IMR-90 (cell line): ENCODE data around the gene DGKH. TPM values are rescaled to one million over a fixed set of nuclear protein-coding genes. Genes with fewer than 3 reads are reported as not detected.

Experiments used
- ATAC-seq: fragments of 200-7000 bp; cut with Tn5 transposase; 2 replicates; pipeline ENCODE4 v1.9.1; 2020; ENCODE audit warnings: low read depth, mild to moderate bottlenecking, moderate library complexity
- BruUV-seq: library from RNA; stranded (reverse); fragments of 400-500 nt; replicated peaks from 2 replicates; lab custom pipeline; 2021; lab: Mats Ljungman, UMichigan
- CTCF ChIA-PET: fragments of 300-600 bp; formaldehyde crosslinking; extraction: SDS; loops from one replicate; lab custom pipeline; 2021; ENCODE audit warnings: antibody characterized with exemption; lab: Yijun Ruan, JAX
- POLR2A ChIA-PET: fragments of 300-600 bp; sonication (Branson Sonifier 250); formaldehyde crosslinking; loops from one replicate; lab custom pipeline; 2022; ENCODE audit warnings: antibody characterized with exemption; ENCODE audit not compliant: unreplicated experiment; lab: Charles Lee
- DNase-seq: peaks from one replicate; pipeline ENCODE4 v3.0.0; 2013
- H2AFZ ChIP-seq: replicated peaks from 2 replicates; pipeline ENCODE3; 2013; ENCODE audit warnings: low read length, mild to moderate bottlenecking; ENCODE audit not compliant: poor library complexity
- H2AK5ac ChIP-seq: 2 replicates; pipeline ENCODE4 v1.6.1; 2013; ENCODE audit warnings: low read depth, low read length, inconsistent platforms
- H2AK9ac ChIP-seq: replicated peaks from 2 replicates; pipeline ENCODE3; 2013; ENCODE audit warnings: mild to moderate bottlenecking, low read depth, low read length, moderate library complexity; ENCODE audit not compliant: poor library complexity
- H2BK120ac ChIP-seq: 2 replicates; pipeline ENCODE4 v1.6.1; 2013; ENCODE audit warnings: low read depth, low read length, inconsistent platforms
- H2BK15ac ChIP-seq: 3 replicates; pipeline ENCODE4 v1.6.1; 2013; ENCODE audit warnings: low read depth, low read length, inconsistent platforms
- H2BK20ac ChIP-seq: 2 replicates; pipeline ENCODE4 v1.6.1; 2013; ENCODE audit warnings: low read depth, mild to moderate bottlenecking, inconsistent platforms, low read length, moderate library complexity
- H2BK5ac ChIP-seq: 2 replicates; pipeline ENCODE4 v1.6.1; 2013; ENCODE audit warnings: mild to moderate bottlenecking, low read depth, low read length, inconsistent platforms; ENCODE audit not compliant: poor library complexity, severe bottlenecking
- H3K14ac ChIP-seq: replicated peaks from 2 replicates; pipeline ENCODE4 v1.6.1; 2013; ENCODE audit warnings: low read depth, low read length, inconsistent platforms
- H3K18ac ChIP-seq: 2 replicates; pipeline ENCODE4 v1.6.1; 2013; ENCODE audit warnings: low read depth, low read length, control low read depth
- H3K23ac ChIP-seq: 2 replicates; pipeline ENCODE4 v1.6.1; 2013; ENCODE audit warnings: low read depth, low read length, inconsistent platforms
- H3K27ac ChIP-seq: 2 replicates; pipeline ENCODE4 v1.5.1; 2013; ENCODE audit warnings: mild to moderate bottlenecking, control low read depth, low read length; ENCODE audit not compliant: insufficient read depth
- H3K27me3 ChIP-seq: 2 replicates; pipeline ENCODE4 v1.6.1; 2013; ENCODE audit warnings: low read length; ENCODE audit not compliant: control insufficient read depth, insufficient read depth
- H3K36me3 ChIP-seq: 2 replicates; pipeline ENCODE4 v1.6.1; 2013; ENCODE audit warnings: low read length, mixed read lengths; ENCODE audit not compliant: control insufficient read depth, insufficient read depth
- H3K4ac ChIP-seq: 2 replicates; pipeline ENCODE4 v1.6.1; 2013; ENCODE audit warnings: low read depth, low read length, inconsistent platforms
- H3K4me1 ChIP-seq: 2 replicates; pipeline ENCODE4 v1.6.1; 2013; ENCODE audit warnings: low read length, mixed read lengths; ENCODE audit not compliant: control insufficient read depth, insufficient read depth
- H3K4me2 ChIP-seq: 2 replicates; pipeline ENCODE4 v1.6.1; 2013; ENCODE audit warnings: low read depth, mild to moderate bottlenecking, control low read depth, low read length, moderate library complexity
- H3K4me3 ChIP-seq: 2 replicates; pipeline ENCODE4 v1.5.1; 2013; ENCODE audit warnings: low read depth, mild to moderate bottlenecking, control low read depth, low read length, moderate library complexity; ENCODE audit not compliant: insufficient read depth
- H3K56ac ChIP-seq: 2 replicates; pipeline ENCODE4 v1.6.1; 2013; ENCODE audit warnings: low read length, inconsistent platforms; ENCODE audit not compliant: insufficient read depth; ENCODE audit errors: extremely low read depth
- H3K79me1 ChIP-seq, 2 experiments: 2 replicates each; pipeline ENCODE4 v1.6.1; 2013; ENCODE audit warnings: low read length in 2 of 2, inconsistent platforms in 1 of 2, low read depth in 1 of 2
- H3K9ac ChIP-seq: 2 replicates; pipeline ENCODE4 v1.6.1; 2013; ENCODE audit warnings: low read depth, low read length, control low read depth
- H3K9me1 ChIP-seq: 2 replicates; pipeline ENCODE4 v1.6.1; 2013; ENCODE audit warnings: low read length, inconsistent platforms; ENCODE audit not compliant: insufficient read depth
- H3K9me3 ChIP-seq: 2 replicates; pipeline ENCODE4 v1.6.1; 2013; ENCODE audit warnings: low read length; ENCODE audit not compliant: control insufficient read depth, insufficient read depth
- H4K20me1 ChIP-seq: 2 replicates; pipeline ENCODE4 v1.6.1; 2013; ENCODE audit warnings: low read length, inconsistent platforms; ENCODE audit not compliant: insufficient read depth
- H4K5ac ChIP-seq: 2 replicates; pipeline ENCODE4 v1.6.1; 2013; ENCODE audit warnings: mild to moderate bottlenecking, low read depth, low read length, control low read depth
- H4K8ac ChIP-seq, 2 experiments: 2 replicates each; pipeline ENCODE4 v1.6.1; 2013; ENCODE audit warnings: low read depth in 2 of 2, low read length in 2 of 2, control low read depth in 1 of 2, inconsistent platforms in 1 of 2
- H4K91ac ChIP-seq: 2 replicates; pipeline ENCODE4 v1.6.1; 2013; ENCODE audit warnings: low read depth, low read length, inconsistent platforms; ENCODE audit not compliant: insufficient read depth
- BHLHE40 ChIP-seq: fragments of 150-350 bp; IDR thresholded peaks from 2 replicates; pipeline ENCODE4 v1.6.1; 2016; ENCODE audit warnings: mild to moderate bottlenecking, low read depth, low read length
- CEBPB ChIP-seq: IDR thresholded peaks from 2 replicates; pipeline ENCODE4 v1.6.1; 2012; ENCODE audit warnings: low read depth, low read length, improper control_type of control experiment
- CHD1 ChIP-seq: IDR thresholded peaks from 2 replicates; pipeline ENCODE4 v1.6.1; 2012; ENCODE audit warnings: low read depth, low read length, improper control_type of control experiment
- CTCF ChIP-seq: conservative IDR thresholded peaks from 2 replicates; pipeline ENCODE4 v1.5.1; 2012; ENCODE audit warnings: mild to moderate bottlenecking, low read depth, low read length, improper control_type of control experiment
- ELK1 ChIP-seq: fragments of 150-350 bp; IDR thresholded peaks from 2 replicates; pipeline ENCODE4 v1.6.1; 2016; ENCODE audit warnings: low read depth, mild to moderate bottlenecking, low read length, moderate library complexity, borderline replicate concordance
- FOS ChIP-seq: fragments of 150-350 bp; IDR thresholded peaks from 2 replicates; pipeline ENCODE4 v1.6.1; 2016; ENCODE audit warnings: low read depth, low read length
- MAFK ChIP-seq: IDR thresholded peaks from 2 replicates; pipeline ENCODE4 v1.6.1; 2012; ENCODE audit warnings: low read depth, low read length, improper control_type of control experiment
- MAZ ChIP-seq: IDR thresholded peaks from 2 replicates; pipeline ENCODE4 v1.6.1; 2012; ENCODE audit warnings: low read depth, mild to moderate bottlenecking, low read length, improper control_type of control experiment, moderate library complexity, borderline replicate concordance
- MXI1 ChIP-seq: IDR thresholded peaks from 2 replicates; pipeline ENCODE4 v1.6.1; 2012; ENCODE audit warnings: low read depth, mild to moderate bottlenecking, low read length, moderate library complexity, borderline replicate concordance
- NFE2L2 ChIP-seq: fragments of 150-350 bp; IDR thresholded peaks from 2 replicates; pipeline ENCODE4 v1.6.1; 2016; ENCODE audit warnings: low read depth, mild to moderate bottlenecking, low read length
- POLR2A ChIP-seq: IDR thresholded peaks from 2 replicates; pipeline ENCODE4 v1.6.1; 2012; ENCODE audit warnings: mild to moderate bottlenecking, low read depth, low read length
- RAD21 ChIP-seq: IDR thresholded peaks from 2 replicates; pipeline ENCODE4 v1.6.1; 2012; ENCODE audit warnings: low read length, improper control_type of control experiment
- RCOR1 ChIP-seq: IDR thresholded peaks from 2 replicates; pipeline ENCODE4 v1.6.1; 2012; ENCODE audit warnings: mild to moderate bottlenecking, low read length, improper control_type of control experiment; ENCODE audit not compliant: insufficient replicate concordance
- RFX5 ChIP-seq: IDR thresholded peaks from 2 replicates; pipeline ENCODE4 v1.8.0; 2012; ENCODE audit warnings: low read depth, mild to moderate bottlenecking, low read length, moderate library complexity
- SMC3 ChIP-seq: fragments of 150-350 bp; IDR thresholded peaks from 2 replicates; pipeline ENCODE4 v1.6.1; 2016; ENCODE audit warnings: low read depth, mild to moderate bottlenecking, antibody characterized with exemption, low read length, moderate library complexity
- WGBS, 2 experiments: methylation state at CpG; one replicate each; pipeline versions ENCODE4 v1.1.5 to v1.1.7; 2013; ENCODE audit warnings: missing lambda C conversion rate in 2 of 2; ENCODE audit not compliant: insufficient read length in 1 of 2; ENCODE audit errors: extremely low coverage in 2 of 2; 5-methylcytosine and 5-hydroxymethylcytosine counted together
- dilution Hi-C: fragments of 300-500 bp; cut with HindIII; formaldehyde crosslinking; loops from one replicate; pipeline ENCODE4 v1.14.3; 2018; ENCODE audit warnings: low sequenced_read_pairs; ENCODE audit not compliant: unreplicated experiment
- in situ Hi-C: fragments of 300-500 bp; cut with MboI; formaldehyde crosslinking; loops from 3 replicates; pipeline ENCODE4 v1.14.3; 2019; ENCODE audit warnings: low sequenced_read_pairs, inconsistent platforms, mixed read lengths
- intact Hi-C: fragments of 100-400 bp; cut with micrococcal nuclease; formaldehyde crosslinking; loops from 2 replicates; pipeline ENCODE4 v1.10.0; 2022
- polyA plus RNA-seq, 3 experiments: library from polyadenylated mRNA; depleted of rRNA; stranded (reverse); fragments of >200 nt; gene quantifications; 2 replicates each; pipeline ENCODE4 v1.2.3, GENCODE V29; 2012; ENCODE audit warnings: low replicate concordance in 1 of 3
- total RNA-seq: library from RNA; depleted of rRNA; stranded (reverse); fragments of >200 nt; gene quantifications from 2 replicates; pipeline ENCODE4 v1.2.3, GENCODE V29; 2012
- TF ChIP-seq, protein P1 (sequence below): fragments of 150-350 bp; IDR thresholded peaks from 2 replicates; pipeline ENCODE4 v1.6.1; 2017; ENCODE audit warnings: mild to moderate bottlenecking, antibody characterized with exemption, low read length, low read depth

The DGKH gene
- total and polyA plus RNA-seq, 2 of the 4 experiments (the other 2 are of a cell fraction), result 2.0 to 13.4 TPM

DNA sequence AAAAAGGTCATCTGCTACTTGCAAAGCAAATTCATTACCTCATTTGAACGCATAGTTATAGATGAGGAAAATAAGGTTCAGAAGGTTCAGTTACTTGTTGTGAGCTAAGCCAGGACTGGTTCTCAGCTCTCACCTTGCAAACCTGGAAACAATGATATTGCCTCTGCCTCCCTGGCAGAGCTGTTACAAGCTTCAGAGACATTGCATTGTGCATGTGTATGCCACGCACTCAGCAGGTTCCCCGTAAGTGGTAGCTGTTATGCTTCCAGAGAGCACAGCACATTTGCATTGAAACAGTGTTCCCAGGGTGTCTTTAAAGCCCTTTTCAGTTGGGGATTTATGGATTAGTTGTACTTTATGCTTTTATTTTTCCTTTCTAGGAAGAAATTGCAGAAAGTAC, 80.6 kb downstream of the DGKH start:
- H3K4me2 ChIP-seq, result no peak overlapping the region
- ChIA-PET CTCF (no interaction called here), POLR2A (no interaction called here)
- no peaks in the 10 kb centered on the region for H4K20me1 ChIP-seq
- H3K36me3 ChIP-seq, result peaks cover 6% of the 10 kb centered on the region
- no peak overlapping the region for H4K5ac ChIP-seq
- H3K4ac ChIP-seq, result no peak overlapping the region
- intact Hi-C loops (no loop called here), dilution Hi-C loops (no loop called here), in situ Hi-C loops (no loop called here)
- no peak overlapping the region for H3K4me3 ChIP-seq
- H2BK15ac ChIP-seq, result no peak overlapping the region
- WGBS, 2 experiments, result 100% methylated on average over 2 of the region's 3 CpGs; no CpG with 5 or more reads in 1 of the 2 experiments
- no peak overlapping the region for H3K18ac ChIP-seq
- ATAC-seq, result no peak
- no peak overlapping the region for H2BK120ac ChIP-seq
- no peak overlapping the region for H4K91ac ChIP-seq
- peaks cover 7 to 10% of the 10 kb centered on the region in 2 experiments for H3K79me1 ChIP-seq
- no peak overlapping the region for H3K56ac ChIP-seq
- no peak overlapping the region for H2AK9ac ChIP-seq
- TF ChIP-seq CTCF (no peak), CEBPB (no peak), POLR2A (no peak), MAZ (no peak), BHLHE40 (no peak), SMC3 (no peak), RFX5 (no peak), CHD1 (no peak), FOS (no peak), MAFK (no peak), RCOR1 (no peak), RAD21 (no peak), ELK1 (no peak), NFE2L2 (no peak), MXI1 (no peak)
- TF ChIP-seq, protein P1, sequence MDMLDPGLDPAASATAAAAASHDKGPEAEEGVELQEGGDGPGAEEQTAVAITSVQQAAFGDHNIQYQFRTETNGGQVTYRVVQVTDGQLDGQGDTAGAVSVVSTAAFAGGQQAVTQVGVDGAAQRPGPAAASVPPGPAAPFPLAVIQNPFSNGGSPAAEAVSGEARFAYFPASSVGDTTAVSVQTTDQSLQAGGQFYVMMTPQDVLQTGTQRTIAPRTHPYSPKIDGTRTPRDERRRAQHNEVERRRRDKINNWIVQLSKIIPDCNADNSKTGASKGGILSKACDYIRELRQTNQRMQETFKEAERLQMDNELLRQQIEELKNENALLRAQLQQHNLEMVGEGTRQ, result no peak
- H3K23ac ChIP-seq, result no peak overlapping the region
- no peaks in the 10 kb centered on the region for H3K27me3 ChIP-seq
- H3K27ac ChIP-seq, result no peak overlapping the region
- H3K9me3 ChIP-seq, result no peaks in the 10 kb centered on the region
- no TSS peak for BruUV-seq
- no peak overlapping the region for H4K8ac ChIP-seq
- H3K9ac ChIP-seq, result no peak overlapping the region
- H2AFZ ChIP-seq, result no peak overlapping the region
- peaks cover 4% of the 10 kb centered on the region for H3K4me1 ChIP-seq
- no peak overlapping the region for H3K14ac ChIP-seq
- peaks cover 6% of the 10 kb centered on the region; the same call in 1 of the 2 replicates for H3K9me1 ChIP-seq
- no peak overlapping the region for H2BK5ac ChIP-seq
- no peak overlapping the region for H2AK5ac ChIP-seq
- no peak for DNase-seq
- no peak overlapping the region for H2BK20ac ChIP-seq
